GM21619 (cell line): ENCODE data around the gene KDM4B.

ENCODE experiments used
- ATAC-seq: cut with Tn5 transposase; IDR thresholded peaks from one replicate; pipeline ENCODE4 v1.9.1; 2021; ENCODE audit not compliant: unreplicated experiment

The KDM4B gene

GRCh38 chr19:5066768-5067167 is 97.9 kb downstream of the KDM4B start:
- no peak for ATAC-seq

GRCh38 chr19:5067678-5068077 is 98.8 kb downstream of the KDM4B start:
- no peak for ATAC-seq

- no peak for ATAC-seq
Observed at GRCh38 chr19:5068233-5069072, 99.5 kb downstream of the KDM4B start.

GRCh38 chr19:5070331-5070730 is 101.4 kb downstream of the KDM4B start:
- no peak for ATAC-seq

- ATAC-seq = no peak
Observed at GRCh38 chr19:5070930-5071329, 102.0 kb downstream of the KDM4B start.

GRCh38 chr19:5071579-5071978 is 102.7 kb downstream of the KDM4B start:
- ATAC-seq = no peak

- ATAC-seq = no peak
Observed at GRCh38 chr19:5072115-5072514, 103.2 kb downstream of the KDM4B start.

- ATAC-seq = no peak
Observed at GRCh38 chr19:5073153-5073844, 104.4 kb downstream of the KDM4B start.

GRCh38 chr19:5074407-5074806 is 105.5 kb downstream of the KDM4B start:
- ATAC-seq = no peak

GRCh38 chr19:5074830-5075394 is 106.0 kb downstream of the KDM4B start:
- no peak for ATAC-seq

- no peak for ATAC-seq
Observed at GRCh38 chr19:5075597-5075996, 106.7 kb downstream of the KDM4B start.

- ATAC-seq = no peak
Observed at GRCh38 chr19:5076440-5077208, 107.7 kb downstream of the KDM4B start.

GRCh38 chr19:5077209-5077515 is 108.2 kb downstream of the KDM4B start:
- no peak for ATAC-seq

GRCh38 chr19:5078182-5078581 is 109.3 kb downstream of the KDM4B start:
- no peak for ATAC-seq

GRCh38 chr19:5078666-5079065 is 109.8 kb downstream of the KDM4B start:
- ATAC-seq = no peak

- ATAC-seq = no peak
Observed at GRCh38 chr19:5079071-5079774, 110.3 kb downstream of the KDM4B start.

- no peak for ATAC-seq
Observed at GRCh38 chr19:5080030-5080654, 111.2 kb downstream of the KDM4B start.

GRCh38 chr19:5080809-5081208 is 111.9 kb downstream of the KDM4B start:
- ATAC-seq = no peak

GRCh38 chr19:5081443-5082161 is 112.7 kb downstream of the KDM4B start:
- no peak for ATAC-seq

GRCh38 chr19:5083547-5083965 is 114.6 kb downstream of the KDM4B start:
- no peak for ATAC-seq
